ENCODE data around the gene VPS26C.

DNA sequence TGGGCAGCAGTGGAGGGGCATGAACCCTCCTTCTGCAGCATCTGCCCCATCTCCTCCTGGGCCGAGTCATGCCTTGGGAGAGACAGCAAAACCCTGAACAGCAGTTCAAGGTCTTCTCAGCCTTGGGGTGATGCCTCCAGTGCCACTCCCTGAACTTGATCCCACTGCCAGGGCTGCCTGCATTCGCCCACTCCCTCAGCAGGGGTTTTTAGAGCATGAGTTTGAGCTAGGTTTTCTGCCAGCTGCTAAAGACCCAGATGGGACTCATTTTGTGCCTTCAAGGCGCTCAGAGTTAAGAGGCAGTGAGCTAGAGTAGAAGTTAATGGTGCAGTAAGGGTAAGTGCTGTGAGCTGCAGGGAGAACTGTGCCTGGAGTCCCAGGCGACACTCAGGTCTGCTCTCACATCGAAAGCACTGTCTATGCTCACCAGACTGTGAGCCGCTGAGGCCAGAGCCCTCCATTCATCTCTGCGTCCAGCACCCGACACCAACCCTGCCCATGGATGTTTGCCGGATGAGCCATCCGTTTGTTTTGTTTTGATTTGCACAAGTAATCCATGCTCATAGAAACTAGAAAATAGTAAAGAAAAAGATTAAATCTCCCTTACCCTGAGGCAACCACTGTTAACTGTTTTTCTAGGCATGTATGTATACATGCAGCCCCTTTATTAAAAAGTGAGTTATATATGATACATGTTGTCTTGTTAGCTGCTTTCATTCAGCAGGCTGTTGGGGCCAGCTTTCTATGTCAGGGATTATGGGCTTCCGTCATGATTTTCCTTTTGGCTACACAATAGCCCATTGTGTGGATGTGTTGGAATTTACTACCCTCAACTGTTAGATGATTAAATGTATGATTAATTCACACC, 67.8 kb downstream of the VPS26C start:
- TF ChIP-seq, protein P1, sequence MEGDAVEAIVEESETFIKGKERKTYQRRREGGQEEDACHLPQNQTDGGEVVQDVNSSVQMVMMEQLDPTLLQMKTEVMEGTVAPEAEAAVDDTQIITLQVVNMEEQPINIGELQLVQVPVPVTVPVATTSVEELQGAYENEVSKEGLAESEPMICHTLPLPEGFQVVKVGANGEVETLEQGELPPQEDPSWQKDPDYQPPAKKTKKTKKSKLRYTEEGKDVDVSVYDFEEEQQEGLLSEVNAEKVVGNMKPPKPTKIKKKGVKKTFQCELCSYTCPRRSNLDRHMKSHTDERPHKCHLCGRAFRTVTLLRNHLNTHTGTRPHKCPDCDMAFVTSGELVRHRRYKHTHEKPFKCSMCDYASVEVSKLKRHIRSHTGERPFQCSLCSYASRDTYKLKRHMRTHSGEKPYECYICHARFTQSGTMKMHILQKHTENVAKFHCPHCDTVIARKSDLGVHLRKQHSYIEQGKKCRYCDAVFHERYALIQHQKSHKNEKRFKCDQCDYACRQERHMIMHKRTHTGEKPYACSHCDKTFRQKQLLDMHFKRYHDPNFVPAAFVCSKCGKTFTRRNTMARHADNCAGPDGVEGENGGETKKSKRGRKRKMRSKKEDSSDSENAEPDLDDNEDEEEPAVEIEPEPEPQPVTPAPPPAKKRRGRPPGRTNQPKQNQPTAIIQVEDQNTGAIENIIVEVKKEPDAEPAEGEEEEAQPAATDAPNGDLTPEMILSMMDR (conservative IDR thresholded peaks at IDR 0.05): no peak
- no peak for TF ChIP-seq ZFX (IDR thresholded peaks at IDR 0.05)

Data from C4-2B (cell line).